Loucy (cell line): ENCODE data around the gene ZNF318.

ENCODE experiments used
- H2AFZ ChIP-seq: fragments of 200-600 bp; sonication (generic); 2 replicates; pipeline ENCODE4 v1.6.0; 2016; ENCODE audit warnings: antibody characterized with exemption, mild to moderate bottlenecking, low read length, moderate library complexity
- H3F3A ChIP-seq: fragments of 200-600 bp; 2 replicates; pipeline ENCODE4 v1.6.0; 2016; ENCODE audit warnings: antibody characterized with exemption, low read depth, mild to moderate bottlenecking
- H3K27me3 ChIP-seq: fragments of 200-600 bp; sonication (generic); 2 replicates; pipeline ENCODE4 v1.6.1; 2014; ENCODE audit warnings: low read length, mild to moderate bottlenecking; ENCODE audit not compliant: insufficient read depth, poor library complexity, severe bottlenecking
- H3K36me3 ChIP-seq: fragments of 200-600 bp; sonication (generic); 2 replicates; pipeline ENCODE4 v1.6.1; 2016; ENCODE audit warnings: low read length; ENCODE audit not compliant: insufficient read depth
- H3K4me1 ChIP-seq: fragments of 200-600 bp; sonication (generic); 2 replicates; pipeline ENCODE4 v1.5.1; 2014; ENCODE audit warnings: low read length, mild to moderate bottlenecking; ENCODE audit not compliant: insufficient read depth, poor library complexity, severe bottlenecking
- H3K4me2 ChIP-seq: fragments of 200-600 bp; sonication (generic); 2 replicates; pipeline ENCODE4 v1.6.0; 2014; ENCODE audit warnings: antibody characterized with exemption, low read length, low read depth, mild to moderate bottlenecking; ENCODE audit not compliant: poor library complexity, severe bottlenecking
- H3K4me3 ChIP-seq: fragments of 200-600 bp; sonication (generic); 2 replicates; pipeline ENCODE4 v1.5.1; 2014; ENCODE audit warnings: low read length, mild to moderate bottlenecking, mixed read lengths; ENCODE audit not compliant: poor library complexity, severe bottlenecking
- H3K79me2 ChIP-seq: fragments of 200-600 bp; sonication (generic); 2 replicates; pipeline ENCODE4 v1.6.1; 2014; ENCODE audit warnings: low read length; ENCODE audit not compliant: insufficient read depth
- H3K9ac ChIP-seq: fragments of 200-600 bp; sonication (generic); 2 replicates; pipeline ENCODE4 v1.6.0; 2014; ENCODE audit warnings: mild to moderate bottlenecking, low read depth, low read length, moderate library complexity; ENCODE audit not compliant: poor library complexity, severe bottlenecking
- H3K9me2 ChIP-seq: fragments of 200-600 bp; sonication (generic); replicated peaks from 2 replicates; pipeline ENCODE4 v1.6.1; 2016; ENCODE audit warnings: low read depth, low read length, mixed read lengths
- H3K9me3 ChIP-seq: fragments of 200-600 bp; sonication (generic); 2 replicates; pipeline ENCODE4 v1.6.1; 2014; ENCODE audit warnings: mild to moderate bottlenecking, antibody characterized with exemption, low read length, low read depth; ENCODE audit not compliant: insufficient read depth
- H4K20me1 ChIP-seq: fragments of 200-600 bp; sonication (generic); 2 replicates; pipeline ENCODE4 v1.6.0; 2014; ENCODE audit warnings: antibody characterized with exemption, low read length, mild to moderate bottlenecking; ENCODE audit not compliant: insufficient read depth, poor library complexity, severe bottlenecking
- EZH2phosphoT487 ChIP-seq: fragments of 200-600 bp; IDR thresholded peaks from 2 replicates; pipeline ENCODE4 v1.6.1; 2018; ENCODE audit warnings: antibody characterized with exemption, mild to moderate bottlenecking, moderate library complexity, borderline replicate concordance
- TF ChIP-seq, protein P1 (sequence below): fragments of 200-600 bp; sonication (generic); conservative IDR thresholded peaks from 2 replicates; pipeline ENCODE4 v1.5.1; 2014; ENCODE audit warnings: mild to moderate bottlenecking, antibody characterized with exemption, low read length

ZNF318 gene

DNA sequence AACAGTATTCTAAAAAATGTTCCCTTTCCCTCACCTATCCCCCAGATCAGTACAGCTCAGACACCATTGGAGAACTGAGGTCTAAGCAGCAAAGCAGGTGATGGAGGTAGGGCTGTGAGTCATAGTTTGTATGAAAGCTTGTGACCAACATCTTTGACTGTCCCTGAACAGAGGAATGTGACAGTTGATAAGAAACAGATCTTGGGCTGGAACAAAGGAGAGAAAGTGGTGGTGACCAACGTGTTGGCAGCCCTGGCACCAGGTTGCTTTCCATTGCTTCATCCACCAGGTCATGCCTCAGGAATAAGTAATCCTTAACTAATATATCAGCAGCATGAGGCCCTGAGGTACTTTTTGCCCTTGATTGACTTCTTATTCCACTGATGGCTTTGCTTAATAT, 40.9 kb downstream of the ZNF318 start:
- Histone ChIP-seq H3K27me3 (no peaks in the 10 kb centered on the region), H3F3A (no peaks in the 10 kb centered on the region), H3K4me3 (no peak overlapping the region), H3K9me2 (no peaks in the 10 kb centered on the region), H3K9me3 (no peaks in the 10 kb centered on the region), H3K4me2 (no peak overlapping the region), H3K9ac (no peak overlapping the region), H3K4me1 (peaks cover 7% of the 10 kb centered on the region), H4K20me1 (no peaks in the 10 kb centered on the region), H2AFZ (no peak overlapping the region), H3K79me2 (no peaks in the 10 kb centered on the region), H3K36me3 (no peaks in the 10 kb centered on the region)
- TF ChIP-seq, protein P1, sequence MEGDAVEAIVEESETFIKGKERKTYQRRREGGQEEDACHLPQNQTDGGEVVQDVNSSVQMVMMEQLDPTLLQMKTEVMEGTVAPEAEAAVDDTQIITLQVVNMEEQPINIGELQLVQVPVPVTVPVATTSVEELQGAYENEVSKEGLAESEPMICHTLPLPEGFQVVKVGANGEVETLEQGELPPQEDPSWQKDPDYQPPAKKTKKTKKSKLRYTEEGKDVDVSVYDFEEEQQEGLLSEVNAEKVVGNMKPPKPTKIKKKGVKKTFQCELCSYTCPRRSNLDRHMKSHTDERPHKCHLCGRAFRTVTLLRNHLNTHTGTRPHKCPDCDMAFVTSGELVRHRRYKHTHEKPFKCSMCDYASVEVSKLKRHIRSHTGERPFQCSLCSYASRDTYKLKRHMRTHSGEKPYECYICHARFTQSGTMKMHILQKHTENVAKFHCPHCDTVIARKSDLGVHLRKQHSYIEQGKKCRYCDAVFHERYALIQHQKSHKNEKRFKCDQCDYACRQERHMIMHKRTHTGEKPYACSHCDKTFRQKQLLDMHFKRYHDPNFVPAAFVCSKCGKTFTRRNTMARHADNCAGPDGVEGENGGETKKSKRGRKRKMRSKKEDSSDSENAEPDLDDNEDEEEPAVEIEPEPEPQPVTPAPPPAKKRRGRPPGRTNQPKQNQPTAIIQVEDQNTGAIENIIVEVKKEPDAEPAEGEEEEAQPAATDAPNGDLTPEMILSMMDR: no peak
- TF ChIP-seq EZH2phosphoT487: no peak

DNA sequence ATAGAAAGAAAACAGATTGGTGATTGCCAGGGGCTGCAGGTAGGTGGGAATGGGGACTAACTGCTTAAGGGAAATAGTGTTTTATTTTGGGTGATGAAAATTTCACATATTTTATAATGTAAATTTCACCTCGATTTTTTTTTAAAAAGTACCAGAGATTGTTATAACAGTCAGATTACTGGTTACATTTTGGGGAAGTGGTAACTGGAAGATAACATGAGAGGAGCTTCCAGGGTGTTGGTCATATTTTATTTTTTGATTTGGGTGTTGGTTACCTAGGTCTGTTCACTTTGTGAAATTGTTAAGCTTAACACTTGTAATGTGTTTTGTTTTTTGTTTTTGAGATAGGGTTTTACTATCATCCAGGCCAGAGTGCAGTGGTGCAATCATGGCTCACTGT, 43.6 kb downstream of the ZNF318 start:
- Histone ChIP-seq H4K20me1 (no peaks in the 10 kb centered on the region), H3K79me2 (no peaks in the 10 kb centered on the region), H3F3A (no peaks in the 10 kb centered on the region), H3K4me3 (no peak overlapping the region), H3K9ac (no peak overlapping the region), H2AFZ (no peak overlapping the region), H3K4me2 (no peak overlapping the region), H3K36me3 (no peaks in the 10 kb centered on the region), H3K27me3 (no peaks in the 10 kb centered on the region), H3K4me1 (no peaks in the 10 kb centered on the region), H3K9me3 (no peaks in the 10 kb centered on the region), H3K9me2 (no peaks in the 10 kb centered on the region)
- no peak for TF ChIP-seq EZH2phosphoT487
- TF ChIP-seq, protein P1: no peak

DNA sequence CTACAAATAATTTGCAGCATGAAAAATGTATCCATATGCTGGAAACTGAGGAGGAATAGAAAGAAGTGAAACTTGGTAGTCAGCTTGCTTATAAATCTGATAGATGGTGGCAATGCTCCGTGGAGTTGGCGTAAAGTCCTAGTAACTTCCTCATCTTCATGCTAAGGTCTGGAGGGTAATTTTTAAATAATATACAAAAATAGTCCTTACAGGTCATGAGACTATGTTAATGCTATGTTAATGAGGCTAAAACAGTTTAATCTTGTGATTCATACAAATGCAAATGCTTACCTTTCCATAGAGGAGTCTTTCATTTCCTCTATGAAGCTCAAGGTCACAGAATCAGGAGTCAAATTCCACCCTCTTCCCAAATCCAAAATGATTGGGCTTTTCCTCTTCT, 51.4 kb downstream of the ZNF318 start:
- Histone ChIP-seq H3K4me2 (no peak overlapping the region), H3F3A (no peaks in the 10 kb centered on the region), H3K79me2 (no peaks in the 10 kb centered on the region), H3K9me2 (no peaks in the 10 kb centered on the region), H3K27me3 (no peaks in the 10 kb centered on the region), H3K9ac (no peak overlapping the region), H3K36me3 (no peaks in the 10 kb centered on the region), H3K4me3 (no peak overlapping the region), H4K20me1 (no peaks in the 10 kb centered on the region), H2AFZ (no peak overlapping the region), H3K4me1 (no peaks in the 10 kb centered on the region), H3K9me3 (no peaks in the 10 kb centered on the region)
- TF ChIP-seq, protein P1: no peak
